ENCODE results near the gene DNAH12.

DNAH12 gene

DNA sequence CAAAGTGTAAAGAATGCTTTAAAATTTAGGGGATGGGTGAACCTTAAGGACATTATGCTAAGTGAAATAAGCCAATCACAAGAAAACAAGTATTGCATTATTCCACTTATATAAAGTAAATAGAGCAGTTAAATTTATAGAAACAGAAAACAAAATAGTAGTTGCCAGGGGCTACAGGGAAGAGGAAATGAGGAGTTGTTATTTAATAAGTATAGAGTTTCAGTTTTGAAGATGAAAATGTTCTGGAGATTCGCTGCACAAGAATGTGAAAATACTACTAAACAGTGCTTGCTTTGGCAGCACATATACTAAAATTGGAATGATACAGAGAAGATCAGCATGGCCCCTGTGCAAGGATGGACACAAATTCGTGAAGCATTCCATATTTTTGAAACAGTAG, 32.0 kb downstream of the DNAH12 start:
- H3K9me3 ChIP-seq (replicated peaks; ENCODE audit: insufficient read depth, low read length), result no peaks in the 10 kb centered on the region
- no peaks in the 10 kb centered on the region for H3K79me2 ChIP-seq (ENCODE audit: low read length)
- H4K20me1 ChIP-seq (ENCODE audit: insufficient read depth, low read length), result no peaks in the 10 kb centered on the region
- no peak overlapping the region for H2AFZ ChIP-seq (ENCODE audit: low read length)
- no peak for DNase-seq
- H3K36me3 ChIP-seq (replicated peaks; ENCODE audit: insufficient read depth, low read length), result no peaks in the 10 kb centered on the region
- H3K9me2 ChIP-seq (replicated peaks; ENCODE audit: insufficient read depth, low read length), result no peaks in the 10 kb centered on the region
- H3K27me3 ChIP-seq (replicated peaks; ENCODE audit: insufficient read depth, low read length), result no peaks in the 10 kb centered on the region
- no peak overlapping the region for H3K9ac ChIP-seq (ENCODE audit: low read length)
- H3F3A ChIP-seq (ENCODE audit: insufficient read depth, low read length), result no peaks in the 10 kb centered on the region
- no peak overlapping the region; the same call in 1 of the 2 replicates for H3K27ac ChIP-seq (ENCODE audit: low read length)
- no peak overlapping the region for H3K4me3 ChIP-seq (ENCODE audit: low read length)
- TF ChIP-seq EZH2 (optimal IDR thresholded peaks at IDR 0.05; ENCODE audit: low read depth, low read length) (no peak), EZH2phosphoT487 (IDR thresholded peaks at IDR 0.05; ENCODE audit: low read length) (no peak)
- TF ChIP-seq, protein P1, sequence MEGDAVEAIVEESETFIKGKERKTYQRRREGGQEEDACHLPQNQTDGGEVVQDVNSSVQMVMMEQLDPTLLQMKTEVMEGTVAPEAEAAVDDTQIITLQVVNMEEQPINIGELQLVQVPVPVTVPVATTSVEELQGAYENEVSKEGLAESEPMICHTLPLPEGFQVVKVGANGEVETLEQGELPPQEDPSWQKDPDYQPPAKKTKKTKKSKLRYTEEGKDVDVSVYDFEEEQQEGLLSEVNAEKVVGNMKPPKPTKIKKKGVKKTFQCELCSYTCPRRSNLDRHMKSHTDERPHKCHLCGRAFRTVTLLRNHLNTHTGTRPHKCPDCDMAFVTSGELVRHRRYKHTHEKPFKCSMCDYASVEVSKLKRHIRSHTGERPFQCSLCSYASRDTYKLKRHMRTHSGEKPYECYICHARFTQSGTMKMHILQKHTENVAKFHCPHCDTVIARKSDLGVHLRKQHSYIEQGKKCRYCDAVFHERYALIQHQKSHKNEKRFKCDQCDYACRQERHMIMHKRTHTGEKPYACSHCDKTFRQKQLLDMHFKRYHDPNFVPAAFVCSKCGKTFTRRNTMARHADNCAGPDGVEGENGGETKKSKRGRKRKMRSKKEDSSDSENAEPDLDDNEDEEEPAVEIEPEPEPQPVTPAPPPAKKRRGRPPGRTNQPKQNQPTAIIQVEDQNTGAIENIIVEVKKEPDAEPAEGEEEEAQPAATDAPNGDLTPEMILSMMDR (IDR thresholded peaks at IDR 0.05; ENCODE audit: low read length), result no peak
- peaks cover 11% of the 10 kb centered on the region; the same call in 1 of the 2 replicates for H3K4me1 ChIP-seq (ENCODE audit: low read length)
- H3K4me2 ChIP-seq (ENCODE audit: low read depth, low read length), result peak overlapping the region; percentile 24; the same call in 1 of the 2 replicates

DNA sequence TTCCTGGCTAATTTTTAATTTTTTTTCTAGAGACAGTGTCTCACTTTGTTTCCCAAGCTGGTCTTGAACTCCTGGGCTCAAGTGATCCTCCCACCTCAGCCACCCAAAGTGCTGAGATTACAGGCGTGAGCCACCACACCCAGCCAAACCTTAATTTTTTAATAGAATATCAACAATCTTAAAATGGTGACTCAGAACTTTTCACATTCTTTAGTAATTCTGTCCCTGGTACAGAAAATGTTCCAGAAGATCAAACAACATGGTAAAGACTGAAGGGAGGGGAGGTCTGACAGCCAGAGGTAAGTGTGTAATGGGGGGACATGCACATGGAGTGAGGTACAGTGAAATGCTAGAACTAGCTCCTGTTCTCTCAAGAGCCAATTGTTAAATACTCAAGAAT, 38.2 kb downstream of the DNAH12 start:
- Histone ChIP-seq H4K20me1 (ENCODE audit: insufficient read depth, low read length) (no peaks in the 10 kb centered on the region), H3K4me1 (ENCODE audit: low read length) (no peaks in the 10 kb centered on the region), H3K36me3 (replicated peaks; ENCODE audit: insufficient read depth, low read length) (no peaks in the 10 kb centered on the region), H3K27ac (ENCODE audit: low read length) (no peak overlapping the region), H3K4me3 (ENCODE audit: low read length) (no peak overlapping the region), H3K79me2 (ENCODE audit: low read length) (no peaks in the 10 kb centered on the region), H2AFZ (ENCODE audit: low read length) (no peak overlapping the region), H3K9me2 (replicated peaks; ENCODE audit: insufficient read depth, low read length) (no peaks in the 10 kb centered on the region), H3F3A (ENCODE audit: insufficient read depth, low read length) (no peaks in the 10 kb centered on the region), H3K9me3 (replicated peaks; ENCODE audit: insufficient read depth, low read length) (no peaks in the 10 kb centered on the region), H3K9ac (ENCODE audit: low read length) (no peak overlapping the region), H3K4me2 (ENCODE audit: low read depth, low read length) (no peak overlapping the region), H3K27me3 (replicated peaks; ENCODE audit: insufficient read depth, low read length) (no peaks in the 10 kb centered on the region)
- TF ChIP-seq, protein P1 (IDR thresholded peaks at IDR 0.05; ENCODE audit: low read length), result no peak
- no peak for TF ChIP-seq EZH2phosphoT487 (IDR thresholded peaks at IDR 0.05; ENCODE audit: low read length)
- no peak for TF ChIP-seq EZH2 (optimal IDR thresholded peaks at IDR 0.05; ENCODE audit: low read depth, low read length)
- DNase-seq, result no peak

DNA sequence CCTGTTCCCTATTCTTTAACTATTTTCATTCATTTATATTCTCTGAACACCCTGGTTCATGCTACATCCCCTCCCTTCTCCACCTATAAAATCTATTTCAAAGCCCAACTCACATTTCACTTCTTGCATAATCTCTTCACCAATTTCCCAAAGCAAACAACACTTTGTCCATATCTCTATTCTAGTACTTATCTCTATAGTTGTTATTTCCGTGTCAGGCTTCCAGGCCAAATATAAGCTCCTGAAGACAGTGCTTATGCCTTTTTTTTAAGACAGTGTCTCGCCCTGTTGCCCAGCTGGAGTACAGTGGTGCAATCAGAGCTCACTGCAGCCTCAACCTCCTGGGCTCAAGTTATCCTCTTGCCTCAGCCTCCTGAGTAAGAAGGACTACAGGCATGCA, 43.6 kb downstream of the DNAH12 start:
- no peak overlapping the region for H3K27ac ChIP-seq (ENCODE audit: low read length)
- no peaks in the 10 kb centered on the region for H3F3A ChIP-seq (ENCODE audit: insufficient read depth, low read length)
- DNase-seq, result no peak
- H4K20me1 ChIP-seq (ENCODE audit: insufficient read depth, low read length), result no peaks in the 10 kb centered on the region
- no peaks in the 10 kb centered on the region for H3K4me1 ChIP-seq (ENCODE audit: low read length)
- H3K9me3 ChIP-seq (replicated peaks; ENCODE audit: insufficient read depth, low read length), result no peaks in the 10 kb centered on the region
- H3K79me2 ChIP-seq (ENCODE audit: low read length), result no peaks in the 10 kb centered on the region
- no peaks in the 10 kb centered on the region for H3K9me2 ChIP-seq (replicated peaks; ENCODE audit: insufficient read depth, low read length)
- H3K4me2 ChIP-seq (ENCODE audit: low read depth, low read length), result no peak overlapping the region
- H3K4me3 ChIP-seq (ENCODE audit: low read length), result no peak overlapping the region
- H2AFZ ChIP-seq (ENCODE audit: low read length), result no peak overlapping the region
- no peak for TF ChIP-seq EZH2phosphoT487 (IDR thresholded peaks at IDR 0.05; ENCODE audit: low read length)
- TF ChIP-seq, protein P1 (IDR thresholded peaks at IDR 0.05; ENCODE audit: low read length), result no peak
- TF ChIP-seq EZH2 (optimal IDR thresholded peaks at IDR 0.05; ENCODE audit: low read depth, low read length), result no peak
- H3K27me3 ChIP-seq (replicated peaks; ENCODE audit: insufficient read depth, low read length), result no peaks in the 10 kb centered on the region
- H3K36me3 ChIP-seq (replicated peaks; ENCODE audit: insufficient read depth, low read length), result no peaks in the 10 kb centered on the region
- no peak overlapping the region for H3K9ac ChIP-seq (ENCODE audit: low read length)

Data from MM.1S (cell line).